BE2C (cell line): ENCODE measurements around the gene BGN.

ENCODE experiments used
- DNase-seq: peaks from one replicate; pipeline ENCODE4 v3.0.0-alpha.2; 2020
- H3K27me3 ChIP-seq: fragments of 250-450 bp; sonication (Bioruptor Pico); 2 replicates; pipeline ENCODE4 v1.5.1; 2020; ENCODE audit warnings: mild to moderate bottlenecking
- H3K36me3 ChIP-seq: fragments of 250-450 bp; sonication (Bioruptor Pico); 2 replicates; pipeline ENCODE4 v1.5.1; 2020; ENCODE audit warnings: mild to moderate bottlenecking
- H3K4me1 ChIP-seq: fragments of 250-450 bp; sonication (Bioruptor Pico); 2 replicates; pipeline ENCODE4 v1.5.1; 2020
- H3K4me3 ChIP-seq: 2 replicates; pipeline ENCODE4 v1.5.1; 2011; ENCODE audit warnings: low read depth, low read length
- H3K9me3 ChIP-seq: fragments of 250-450 bp; sonication (Bioruptor Pico); 2 replicates; pipeline ENCODE4 v1.5.1; 2020
- CTCF ChIP-seq: IDR thresholded peaks from 2 replicates; pipeline ENCODE4 v1.5.1; 2012; ENCODE audit warnings: mild to moderate bottlenecking, low read depth, low read length

Gene BGN

GRCh38 chrX:153525451-153525850, 30.7 kb downstream of the BGN start:
- no peak overlapping the region; the same call in 1 of the 2 replicates for H3K4me3 ChIP-seq
- H3K9me3 ChIP-seq, result no peaks in the 10 kb centered on the region
- TF ChIP-seq CTCF, result no peak
- H3K27me3 ChIP-seq, result no peaks in the 10 kb centered on the region
- peak; percentile 68 for DNase-seq
- no peaks in the 10 kb centered on the region for H3K36me3 ChIP-seq
- H3K4me1 ChIP-seq, result peaks cover 41% of the 10 kb centered on the region

GRCh38 chrX:153526042-153526441, 31.3 kb downstream of the BGN start:
- no peak overlapping the region; the same call in 1 of the 2 replicates for H3K4me3 ChIP-seq
- H3K4me1 ChIP-seq, result peaks cover 36% of the 10 kb centered on the region
- peak; percentile 70 for DNase-seq
- H3K36me3 ChIP-seq, result no peaks in the 10 kb centered on the region
- H3K9me3 ChIP-seq, result no peaks in the 10 kb centered on the region
- no peak for TF ChIP-seq CTCF
- no peaks in the 10 kb centered on the region for H3K27me3 ChIP-seq

GRCh38 chrX:153526801-153527200, 32.0 kb downstream of the BGN start:
- H3K36me3 ChIP-seq, result no peaks in the 10 kb centered on the region
- no peaks in the 10 kb centered on the region for H3K9me3 ChIP-seq
- H3K27me3 ChIP-seq, result no peaks in the 10 kb centered on the region
- TF ChIP-seq CTCF, result no peak
- peaks cover 32% of the 10 kb centered on the region for H3K4me1 ChIP-seq
- DNase-seq, result peak; percentile 61
- no peak overlapping the region for H3K4me3 ChIP-seq

GRCh38 chrX:153527208-153527607, 32.4 kb downstream of the BGN start:
- H3K9me3 ChIP-seq, result no peaks in the 10 kb centered on the region
- DNase-seq, result no peak
- H3K27me3 ChIP-seq, result no peaks in the 10 kb centered on the region

GRCh38 chrX:153530411-153531129, 35.8 kb downstream of the BGN start:
- Histone ChIP-seq H3K9me3 (no peaks in the 10 kb centered on the region), H3K27me3 (no peaks in the 10 kb centered on the region), H3K4me3 (no peak overlapping the region), H3K36me3 (no peaks in the 10 kb centered on the region), H3K4me1 (peaks cover 20% of the 10 kb centered on the region)
- no peak for TF ChIP-seq CTCF
- DNase-seq, result no peak

More at GRCh38 chrX:153527208-153527607, 32.4 kb downstream of the BGN start:
- no peak for TF ChIP-seq CTCF
- H3K36me3 ChIP-seq, result no peaks in the 10 kb centered on the region
- no peak overlapping the region for H3K4me3 ChIP-seq
- peaks cover 31% of the 10 kb centered on the region for H3K4me1 ChIP-seq

- no peaks in the 10 kb centered on the region for H3K9me3 ChIP-seq
- peaks cover 11% of the 10 kb centered on the region for H3K4me1 ChIP-seq
- DNase-seq, result no peak
- no peaks in the 10 kb centered on the region for H3K27me3 ChIP-seq
- H3K4me3 ChIP-seq, result no peak overlapping the region
- no peak for TF ChIP-seq CTCF
- no peaks in the 10 kb centered on the region for H3K36me3 ChIP-seq
Observed at GRCh38 chrX:153533091-153533490, 38.3 kb downstream of the BGN start.
